Measurements from ENCODE around the gene FGFR1OP2.
A peak's percentile ranks its signal among the peaks of the same experiment; 100 is the strongest.
"Not testable (repeated sequence)": the region's sequence is repeated elsewhere in the genome, so short reads cannot be mapped to it uniquely, and the experiment has no call there.

FGFR1OP2 gene

GRCh38 chr12:26953447-26953846 lies 15.2 kb downstream of the FGFR1OP2 start:
- peak; percentile 70 for DNase-seq (ENCODE audit: low read depth)

GRCh38 chr12:26954027-26954426 lies 15.8 kb downstream of the FGFR1OP2 start:
- TF ChIP-seq, protein P1, sequence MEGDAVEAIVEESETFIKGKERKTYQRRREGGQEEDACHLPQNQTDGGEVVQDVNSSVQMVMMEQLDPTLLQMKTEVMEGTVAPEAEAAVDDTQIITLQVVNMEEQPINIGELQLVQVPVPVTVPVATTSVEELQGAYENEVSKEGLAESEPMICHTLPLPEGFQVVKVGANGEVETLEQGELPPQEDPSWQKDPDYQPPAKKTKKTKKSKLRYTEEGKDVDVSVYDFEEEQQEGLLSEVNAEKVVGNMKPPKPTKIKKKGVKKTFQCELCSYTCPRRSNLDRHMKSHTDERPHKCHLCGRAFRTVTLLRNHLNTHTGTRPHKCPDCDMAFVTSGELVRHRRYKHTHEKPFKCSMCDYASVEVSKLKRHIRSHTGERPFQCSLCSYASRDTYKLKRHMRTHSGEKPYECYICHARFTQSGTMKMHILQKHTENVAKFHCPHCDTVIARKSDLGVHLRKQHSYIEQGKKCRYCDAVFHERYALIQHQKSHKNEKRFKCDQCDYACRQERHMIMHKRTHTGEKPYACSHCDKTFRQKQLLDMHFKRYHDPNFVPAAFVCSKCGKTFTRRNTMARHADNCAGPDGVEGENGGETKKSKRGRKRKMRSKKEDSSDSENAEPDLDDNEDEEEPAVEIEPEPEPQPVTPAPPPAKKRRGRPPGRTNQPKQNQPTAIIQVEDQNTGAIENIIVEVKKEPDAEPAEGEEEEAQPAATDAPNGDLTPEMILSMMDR (IDR thresholded peaks at IDR 0.05; ENCODE audit: low read depth, low read length) = no peak
- TF ChIP-seq, protein P2, sequence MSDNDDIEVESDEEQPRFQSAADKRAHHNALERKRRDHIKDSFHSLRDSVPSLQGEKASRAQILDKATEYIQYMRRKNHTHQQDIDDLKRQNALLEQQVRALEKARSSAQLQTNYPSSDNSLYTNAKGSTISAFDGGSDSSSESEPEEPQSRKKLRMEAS (IDR thresholded peaks at IDR 0.05; ENCODE audit: low read depth, low read length) = no peak
- TF ChIP-seq MYC (IDR thresholded peaks at IDR 0.05; ENCODE audit: low read depth, low read length) = no peak
- TF ChIP-seq POLR2A (IDR thresholded peaks at IDR 0.05; ENCODE audit: extremely low read depth, insufficient read length) = no peak
- H3K4me3 ChIP-seq (ENCODE audit: low read depth, low read length) = no peak overlapping the region
- DNase-seq (ENCODE audit: low read depth) = no peak

More at GRCh38 chr12:26953447-26953846, 15.2 kb downstream of the FGFR1OP2 start:
- TF ChIP-seq POLR2A (IDR thresholded peaks at IDR 0.05; ENCODE audit: extremely low read depth, insufficient read length) (no peak), MYC (IDR thresholded peaks at IDR 0.05; ENCODE audit: low read depth, low read length) (no peak)
- TF ChIP-seq, protein P1 (IDR thresholded peaks at IDR 0.05; ENCODE audit: low read depth, low read length) = no peak
- TF ChIP-seq, protein P2 (IDR thresholded peaks at IDR 0.05; ENCODE audit: low read depth, low read length) = no peak
- no peak overlapping the region for H3K4me3 ChIP-seq (ENCODE audit: low read depth, low read length)

- not testable (repeated sequence) for H3K4me3 ChIP-seq (ENCODE audit: low read depth, low read length); DNase-seq (ENCODE audit: low read depth)
Measured at GRCh38 chr12:26961391-26961790, 23.1 kb downstream of the FGFR1OP2 start.

DNA sequence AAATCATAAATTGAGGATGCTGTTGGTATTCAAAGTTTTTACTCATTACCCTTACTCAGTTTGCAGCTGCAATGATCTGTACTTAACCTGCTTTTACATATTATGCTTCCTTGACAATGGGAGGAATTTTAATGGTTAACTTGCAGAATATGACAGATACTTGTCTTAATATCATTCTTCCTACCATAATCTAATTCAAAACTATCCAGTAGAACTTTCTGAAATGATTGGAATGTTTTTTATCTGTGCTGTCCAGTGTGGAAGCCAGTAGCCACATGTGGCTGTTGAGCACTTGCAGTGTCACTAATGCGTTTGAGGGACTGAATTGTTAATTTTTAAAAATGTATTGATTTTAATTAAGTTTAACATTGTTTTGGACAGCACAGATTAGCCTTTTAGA lies 23.5 kb downstream of the FGFR1OP2 start:
- TF ChIP-seq, protein P1 (IDR thresholded peaks at IDR 0.05; ENCODE audit: low read depth, low read length) = no peak
- TF ChIP-seq MYC (IDR thresholded peaks at IDR 0.05; ENCODE audit: low read depth, low read length) = no peak
- no peak for DNase-seq (ENCODE audit: low read depth)
- no peak overlapping the region for H3K4me3 ChIP-seq (ENCODE audit: low read depth, low read length)

DNA sequence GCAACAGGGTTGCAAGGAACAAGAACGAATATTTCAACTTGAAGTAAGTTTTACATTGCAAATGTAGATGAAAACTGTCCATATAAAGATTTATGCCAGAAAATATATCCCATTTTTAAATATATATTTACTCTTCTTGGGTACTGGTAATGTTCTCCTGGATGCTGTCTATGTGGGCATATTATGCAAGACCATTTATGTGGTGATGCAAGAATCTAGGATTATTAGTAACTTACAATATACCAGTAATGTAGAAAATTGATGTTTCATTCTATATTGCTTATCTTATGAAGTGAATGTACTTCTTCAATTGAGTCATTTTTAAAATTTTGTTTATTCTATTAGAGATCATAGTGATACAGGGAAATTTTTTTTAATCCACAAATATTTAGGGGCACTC lies 25.1 kb downstream of the FGFR1OP2 start:
- peak; percentile 50 for DNase-seq (ENCODE audit: low read depth)
- TF ChIP-seq, protein P2 (IDR thresholded peaks at IDR 0.05; ENCODE audit: low read depth, low read length) = no peak
- TF ChIP-seq MYC (IDR thresholded peaks at IDR 0.05; ENCODE audit: low read depth, low read length) (no peak), POLR2A (IDR thresholded peaks at IDR 0.05; ENCODE audit: extremely low read depth, insufficient read length) (no peak)
- TF ChIP-seq, protein P1 (IDR thresholded peaks at IDR 0.05; ENCODE audit: low read depth, low read length) = no peak
- no peak overlapping the region for H3K4me3 ChIP-seq (ENCODE audit: low read depth, low read length)

GRCh38 chr12:26966842-26967241 lies 28.6 kb downstream of the FGFR1OP2 start:
- no peak overlapping the region for H3K4me3 ChIP-seq (ENCODE audit: low read depth, low read length)
- TF ChIP-seq, protein P2 (IDR thresholded peaks at IDR 0.05; ENCODE audit: low read depth, low read length) = no peak
- TF ChIP-seq POLR2A (IDR thresholded peaks at IDR 0.05; ENCODE audit: extremely low read depth, insufficient read length) (no peak), MYC (IDR thresholded peaks at IDR 0.05; ENCODE audit: low read depth, low read length) (no peak)
- TF ChIP-seq, protein P1 (IDR thresholded peaks at IDR 0.05; ENCODE audit: low read depth, low read length) = no peak
- peak; percentile 56 for DNase-seq (ENCODE audit: low read depth)
